Measurements from ENCODE around the gene JAZF1.

JAZF1 gene

GRCh38 chr7:27842851-27843250 is 337.7 kb downstream of the JAZF1 start:
- Histone ChIP-seq H4K20me1 (ENCODE audit: insufficient read depth) (no peaks in the 10 kb centered on the region), H2AFZ (ENCODE audit: low read depth) (no peak overlapping the region), H3K27me3 (ENCODE audit: insufficient read depth, low read depth) (no peaks in the 10 kb centered on the region), H3K27ac (no peak overlapping the region), H3K4me2 (no peak overlapping the region), H3K79me2 (ENCODE audit: insufficient read depth, low read depth) (no peaks in the 10 kb centered on the region), H3K36me3 (ENCODE audit: insufficient read depth) (no peaks in the 10 kb centered on the region), H3K4me1 (ENCODE audit: low read depth, poor library complexity, severe bottlenecking) (no peaks in the 10 kb centered on the region), H3K4me3 (IDR thresholded peaks at IDR 0.05; ENCODE audit: insufficient read depth, low read depth, low read length) (no peak overlapping the region), H3K9ac (no peak overlapping the region)
- TF ChIP-seq CTCF (conservative IDR thresholded peaks at IDR 0.05; ENCODE audit: low read depth, low read length): no peak

GRCh38 chr7:27842094-27842692 is 338.4 kb downstream of the JAZF1 start:
- Histone ChIP-seq H3K36me3 (ENCODE audit: insufficient read depth) (no peaks in the 10 kb centered on the region), H3K4me1 (ENCODE audit: low read depth, poor library complexity, severe bottlenecking) (no peaks in the 10 kb centered on the region), H3K4me2 (no peak overlapping the region), H3K4me3 (IDR thresholded peaks at IDR 0.05; ENCODE audit: insufficient read depth, low read depth, low read length) (no peak overlapping the region), H4K20me1 (ENCODE audit: insufficient read depth) (no peaks in the 10 kb centered on the region), H3K27ac (no peak overlapping the region), H3K27me3 (ENCODE audit: insufficient read depth, low read depth) (no peaks in the 10 kb centered on the region), H3K9ac (no peak overlapping the region), H3K79me2 (ENCODE audit: insufficient read depth, low read depth) (no peaks in the 10 kb centered on the region), H2AFZ (ENCODE audit: low read depth) (no peak overlapping the region)
- no peak for TF ChIP-seq CTCF (conservative IDR thresholded peaks at IDR 0.05; ENCODE audit: low read depth, low read length)

DNA sequence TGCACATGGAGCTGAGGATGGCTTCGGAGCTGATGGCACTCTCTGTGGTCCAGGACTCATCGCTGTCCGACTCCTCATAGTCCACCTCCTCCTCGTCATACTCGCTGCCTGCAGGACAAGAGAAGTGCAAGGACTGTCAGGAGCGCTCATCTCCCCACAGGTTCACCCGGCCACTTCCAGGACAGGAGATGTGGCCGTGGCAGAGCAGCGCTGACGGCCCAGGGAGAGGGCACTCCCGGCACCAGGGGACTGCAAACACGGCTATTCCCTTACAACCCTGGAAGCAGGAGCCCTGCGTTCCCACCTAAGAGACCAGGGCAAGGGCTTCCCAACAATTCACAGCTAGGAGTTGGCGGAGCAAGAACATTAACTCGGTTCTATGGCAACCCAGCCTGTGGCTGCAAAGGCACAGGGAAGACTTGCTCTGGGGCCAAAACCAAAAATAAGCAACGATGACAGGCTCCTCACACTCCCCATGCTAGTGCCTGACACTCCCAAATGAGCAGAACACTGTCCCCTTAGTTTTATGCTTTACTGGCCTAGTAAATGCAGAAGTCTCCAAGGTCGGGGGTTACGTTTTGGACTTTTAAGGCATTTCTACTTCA is 339.7 kb downstream of the JAZF1 start:
- Histone ChIP-seq H3K27ac (no peak overlapping the region), H4K20me1 (ENCODE audit: insufficient read depth) (no peaks in the 10 kb centered on the region), H3K79me2 (ENCODE audit: insufficient read depth, low read depth) (no peaks in the 10 kb centered on the region), H3K4me3 (IDR thresholded peaks at IDR 0.05; ENCODE audit: insufficient read depth, low read depth, low read length) (no peak overlapping the region), H3K4me1 (ENCODE audit: low read depth, poor library complexity, severe bottlenecking) (no peaks in the 10 kb centered on the region), H3K27me3 (ENCODE audit: insufficient read depth, low read depth) (no peaks in the 10 kb centered on the region), H3K9ac (no peak overlapping the region), H3K4me2 (no peak overlapping the region), H3K36me3 (ENCODE audit: insufficient read depth) (no peaks in the 10 kb centered on the region; the same call in 1 of the 2 replicates), H2AFZ (ENCODE audit: low read depth) (no peak overlapping the region)
- no peak for TF ChIP-seq CTCF (conservative IDR thresholded peaks at IDR 0.05; ENCODE audit: low read depth, low read length)

DNA sequence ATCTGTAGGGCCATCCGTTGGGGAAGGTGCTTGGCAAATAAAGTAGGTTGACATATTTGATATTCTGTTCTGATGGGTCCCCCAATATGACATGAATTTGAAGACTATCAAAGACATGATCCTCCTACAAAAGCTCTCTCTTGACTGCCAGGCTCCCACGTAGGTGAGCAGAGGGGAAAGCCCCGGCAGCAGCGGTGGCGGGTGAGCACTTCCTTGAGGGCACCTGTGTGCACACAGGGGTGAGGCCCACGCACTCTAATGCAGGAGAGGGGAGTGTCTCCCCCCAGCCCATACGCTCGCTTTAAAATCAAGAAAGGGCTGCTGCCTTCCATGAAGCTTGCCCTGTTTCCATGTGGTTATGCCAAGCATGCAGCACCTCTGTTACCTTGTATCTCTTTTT is 340.3 kb downstream of the JAZF1 start:
- Histone ChIP-seq H2AFZ (ENCODE audit: low read depth) (no peak overlapping the region), H3K4me2 (no peak overlapping the region)

More for the DNA sequence above, 340.3 kb downstream of the JAZF1 start:
- TF ChIP-seq CTCF (conservative IDR thresholded peaks at IDR 0.05; ENCODE audit: low read depth, low read length): no peak
- no peaks in the 10 kb centered on the region for H3K27me3 ChIP-seq (ENCODE audit: insufficient read depth, low read depth)
- no peaks in the 10 kb centered on the region for H4K20me1 ChIP-seq (ENCODE audit: insufficient read depth)
- H3K9ac ChIP-seq: no peak overlapping the region
- H3K4me3 ChIP-seq (IDR thresholded peaks at IDR 0.05; ENCODE audit: insufficient read depth, low read depth, low read length): no peak overlapping the region
- H3K4me1 ChIP-seq (ENCODE audit: low read depth, poor library complexity, severe bottlenecking): no peaks in the 10 kb centered on the region
- no peaks in the 10 kb centered on the region; the same call in 1 of the 2 replicates for H3K36me3 ChIP-seq (ENCODE audit: insufficient read depth)
- no peaks in the 10 kb centered on the region for H3K79me2 ChIP-seq (ENCODE audit: insufficient read depth, low read depth)
- no peak overlapping the region for H3K27ac ChIP-seq
